ENCODE results near the gene PRRG1.

DNA sequence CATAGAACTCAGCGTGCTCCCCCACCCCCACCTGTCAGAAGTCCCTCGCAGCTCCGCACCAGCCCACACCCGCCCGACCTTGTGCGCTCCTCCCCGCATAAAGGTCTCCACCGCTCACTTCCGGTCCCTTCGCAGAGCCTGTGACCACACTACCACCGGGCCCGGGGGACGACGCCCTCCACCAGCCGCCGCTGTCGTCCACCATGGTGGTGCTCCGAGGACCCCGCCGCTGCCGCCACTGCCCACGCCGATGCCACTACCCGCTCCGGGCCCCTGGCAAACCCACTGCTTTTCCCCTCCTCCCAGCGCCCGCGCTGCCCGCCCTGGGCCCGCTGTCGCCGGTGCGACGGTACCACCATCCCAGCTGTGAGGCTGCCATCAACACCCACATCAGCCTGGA is 142.5 kb downstream of the PRRG1 start:
- TF ChIP-seq, protein P1, sequence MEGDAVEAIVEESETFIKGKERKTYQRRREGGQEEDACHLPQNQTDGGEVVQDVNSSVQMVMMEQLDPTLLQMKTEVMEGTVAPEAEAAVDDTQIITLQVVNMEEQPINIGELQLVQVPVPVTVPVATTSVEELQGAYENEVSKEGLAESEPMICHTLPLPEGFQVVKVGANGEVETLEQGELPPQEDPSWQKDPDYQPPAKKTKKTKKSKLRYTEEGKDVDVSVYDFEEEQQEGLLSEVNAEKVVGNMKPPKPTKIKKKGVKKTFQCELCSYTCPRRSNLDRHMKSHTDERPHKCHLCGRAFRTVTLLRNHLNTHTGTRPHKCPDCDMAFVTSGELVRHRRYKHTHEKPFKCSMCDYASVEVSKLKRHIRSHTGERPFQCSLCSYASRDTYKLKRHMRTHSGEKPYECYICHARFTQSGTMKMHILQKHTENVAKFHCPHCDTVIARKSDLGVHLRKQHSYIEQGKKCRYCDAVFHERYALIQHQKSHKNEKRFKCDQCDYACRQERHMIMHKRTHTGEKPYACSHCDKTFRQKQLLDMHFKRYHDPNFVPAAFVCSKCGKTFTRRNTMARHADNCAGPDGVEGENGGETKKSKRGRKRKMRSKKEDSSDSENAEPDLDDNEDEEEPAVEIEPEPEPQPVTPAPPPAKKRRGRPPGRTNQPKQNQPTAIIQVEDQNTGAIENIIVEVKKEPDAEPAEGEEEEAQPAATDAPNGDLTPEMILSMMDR (conservative IDR thresholded peaks at IDR 0.05; ENCODE audit: low read depth, low read length) = no peak
- TF ChIP-seq EZH2phosphoT487 (IDR thresholded peaks at IDR 0.05; ENCODE audit: borderline replicate concordance, low read length) = no peak

All from PC-3 (cell line).